Erythroblast (primary cell): ENCODE measurements around the gene ZNF554.

Source experiments
- DNase-seq, 2 experiments: peaks; one replicate each; lab custom pipeline; 2025; lab: John Stamatoyannopoulos, UW
- GATA1 ChIP-seq: IDR thresholded peaks from 2 replicates; pipeline ENCODE4 v1.6.1; 2011; ENCODE audit warnings: low read depth, mild to moderate bottlenecking, control low read depth, low read length, moderate library complexity
- POLR2A ChIP-seq: IDR thresholded peaks from 2 replicates; pipeline ENCODE4 v1.6.1; 2011; ENCODE audit warnings: mild to moderate bottlenecking, low read length

ZNF554 gene

DNA sequence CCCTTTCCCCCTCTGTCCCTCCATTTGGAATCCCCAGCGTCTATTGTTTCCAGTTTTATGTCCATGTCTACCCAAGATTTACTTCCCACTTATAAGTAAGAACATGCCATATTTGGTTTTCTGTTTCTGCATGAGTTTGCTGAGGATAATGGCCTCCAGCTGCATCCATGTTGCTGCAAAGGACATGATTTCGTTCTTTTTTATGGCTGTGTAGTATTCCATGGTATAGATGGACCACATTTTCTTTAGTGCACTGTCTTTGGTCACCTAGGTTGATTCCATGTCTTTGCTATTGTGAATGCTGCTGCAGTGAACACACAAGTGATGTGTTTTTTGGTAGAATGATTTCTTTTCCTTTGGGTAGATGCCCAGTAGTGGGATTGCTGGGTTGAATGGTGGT, 25.4 kb downstream of the ZNF554 start:
- TF ChIP-seq GATA1: no peak
- no peak for TF ChIP-seq POLR2A
- no peak for DNase-seq

DNA sequence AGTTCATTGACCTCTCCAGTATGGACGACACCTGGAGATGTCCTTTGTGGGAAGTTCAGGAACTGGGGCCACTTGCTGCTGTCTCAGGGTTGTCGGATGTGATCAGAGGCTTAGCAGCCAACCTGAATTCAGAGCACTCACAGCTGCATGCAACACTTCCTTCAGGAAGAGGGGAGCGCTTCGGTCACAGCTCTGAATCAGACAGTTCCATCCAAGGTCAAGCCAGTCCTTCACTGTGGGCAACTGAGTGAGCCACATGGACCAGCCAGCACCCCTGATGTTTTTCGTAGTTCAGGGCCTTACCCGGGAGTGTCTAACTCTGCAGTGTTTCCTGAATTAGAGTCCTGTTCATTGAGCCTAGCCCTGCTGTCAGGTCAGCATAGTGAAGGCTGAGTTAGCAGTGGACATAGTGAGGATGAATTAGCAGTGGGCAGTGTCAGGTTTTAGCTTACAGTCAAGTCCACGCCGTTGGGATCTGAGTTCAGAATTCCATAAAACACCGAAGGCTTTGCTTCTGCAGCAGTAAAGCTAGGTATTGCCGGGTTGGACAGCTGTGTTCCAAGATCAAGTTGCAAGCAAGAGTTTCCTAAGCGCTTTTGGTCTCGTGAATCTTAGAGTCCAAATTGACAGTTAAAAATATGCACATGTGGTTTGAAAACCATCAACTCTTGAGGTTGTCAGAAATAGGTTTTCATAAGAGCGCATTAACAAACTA, 26.7 kb downstream of the ZNF554 start:
- TF ChIP-seq POLR2A: no peak
- TF ChIP-seq GATA1: no peak

GRCh38 chr19:2847507-2847906, 27.8 kb downstream of the ZNF554 start:
- TF ChIP-seq POLR2A (no peak), GATA1 (no peak)
- no peak for DNase-seq

More for the DNA sequence above, 26.7 kb downstream of the ZNF554 start:
- DNase-seq: no peak

DNA sequence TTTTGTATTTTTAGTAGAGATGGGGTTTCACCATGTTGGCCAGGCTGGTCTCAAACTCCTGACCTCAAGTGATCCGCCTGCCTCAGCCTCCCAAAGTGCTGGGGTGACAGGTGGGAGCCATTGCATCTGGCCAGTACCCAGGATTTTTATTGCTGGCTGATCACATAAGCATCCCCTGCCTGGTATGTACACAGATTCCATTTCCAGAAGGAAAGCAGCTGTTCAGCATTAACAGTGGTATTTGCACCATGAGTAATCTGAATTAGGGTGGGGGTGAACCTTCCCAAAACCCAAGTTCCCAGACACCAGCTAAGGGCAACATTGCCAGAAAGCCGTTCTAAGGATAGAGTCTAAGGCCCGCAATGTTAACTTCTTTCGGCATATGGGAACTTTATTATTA, 28.9 kb downstream of the ZNF554 start:
- TF ChIP-seq GATA1 (no peak), POLR2A (no peak)
- no peak for DNase-seq

- DNase-seq: no peak
- TF ChIP-seq POLR2A: no peak
- no peak for TF ChIP-seq GATA1
These were observed 30.7 kb downstream of the ZNF554 start for GRCh38 chr19:2850256-2850925.

- no peak for DNase-seq
- TF ChIP-seq GATA1 (no peak), POLR2A (no peak)
These were observed 32.9 kb downstream of the ZNF554 start for GRCh38 chr19:2852598-2852997.

DNA sequence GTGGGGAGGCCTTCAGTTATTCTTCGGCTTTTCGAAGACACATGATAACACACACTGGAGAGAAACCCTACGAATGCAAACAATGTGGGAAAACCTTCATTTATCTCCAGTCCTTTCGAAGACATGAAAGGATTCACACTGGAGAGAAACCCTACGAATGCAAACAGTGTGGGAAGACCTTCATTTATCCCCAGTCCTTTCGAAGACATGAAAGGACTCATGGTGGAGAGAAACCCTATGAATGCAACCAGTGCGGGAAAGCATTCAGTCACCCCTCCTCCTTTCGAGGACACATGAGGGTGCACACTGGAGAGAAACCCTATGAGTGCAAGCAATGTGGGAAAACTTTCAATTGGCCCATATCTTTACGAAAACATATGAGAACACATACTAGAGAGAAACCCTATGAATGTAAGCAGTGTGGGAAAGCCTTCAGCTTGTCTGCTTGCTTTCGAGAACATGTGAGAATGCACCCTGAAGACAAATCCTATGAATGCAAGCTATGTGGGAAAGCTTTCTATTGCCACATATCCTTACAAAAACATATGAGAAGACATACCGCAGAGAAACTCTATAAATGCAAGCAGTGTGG, 33.4 kb downstream of the ZNF554 start:
- TF ChIP-seq POLR2A: no peak
- TF ChIP-seq GATA1: no peak
- no peak for DNase-seq

DNA sequence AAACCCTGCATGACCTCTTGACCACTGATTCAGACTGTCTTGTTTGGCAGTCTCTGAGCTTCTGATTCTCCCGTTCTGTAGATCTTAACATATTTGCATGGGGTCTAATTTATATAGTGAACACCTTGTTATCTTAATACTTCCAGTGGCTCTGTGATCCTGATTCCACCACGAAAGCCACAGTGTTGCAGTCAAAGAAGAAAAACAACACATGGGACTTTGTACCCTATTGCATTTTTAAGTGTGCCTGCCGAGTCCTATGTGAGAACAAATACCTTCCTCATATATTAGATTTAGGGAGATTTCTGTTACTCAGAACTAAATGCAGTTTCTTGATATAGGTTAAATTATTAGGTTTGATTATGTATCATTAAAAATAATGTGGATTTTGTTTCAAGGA, 35.2 kb downstream of the ZNF554 start:
- no peak for TF ChIP-seq POLR2A
- no peak for TF ChIP-seq GATA1
- no peak for DNase-seq

GRCh38 chr19:2856457-2857050, 36.9 kb downstream of the ZNF554 start:
- no peak for DNase-seq
- TF ChIP-seq GATA1: no peak

DNA sequence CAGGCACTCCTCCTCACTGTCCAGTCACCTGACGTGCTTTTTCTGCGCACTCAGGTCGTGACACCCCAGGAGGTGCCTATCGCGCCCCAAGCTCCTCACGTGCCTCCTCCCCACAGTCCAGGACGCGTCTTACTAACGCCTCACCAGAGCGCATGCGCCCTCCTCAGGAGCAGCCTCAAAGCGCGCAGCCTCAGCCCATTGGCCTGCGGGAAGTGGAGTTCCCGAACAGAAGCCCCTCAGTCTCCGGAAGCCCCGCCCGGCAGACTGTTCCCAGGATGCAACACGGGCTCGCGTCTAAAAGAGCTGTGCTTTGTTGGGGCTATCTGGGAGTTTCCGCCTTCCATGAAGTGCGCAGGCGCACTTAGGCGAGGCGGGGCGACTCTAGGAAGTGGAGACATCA, 39.2 kb downstream of the ZNF554 start:
- DNase-seq: no peak
- no peak for TF ChIP-seq GATA1
- no peak for TF ChIP-seq POLR2A

DNA sequence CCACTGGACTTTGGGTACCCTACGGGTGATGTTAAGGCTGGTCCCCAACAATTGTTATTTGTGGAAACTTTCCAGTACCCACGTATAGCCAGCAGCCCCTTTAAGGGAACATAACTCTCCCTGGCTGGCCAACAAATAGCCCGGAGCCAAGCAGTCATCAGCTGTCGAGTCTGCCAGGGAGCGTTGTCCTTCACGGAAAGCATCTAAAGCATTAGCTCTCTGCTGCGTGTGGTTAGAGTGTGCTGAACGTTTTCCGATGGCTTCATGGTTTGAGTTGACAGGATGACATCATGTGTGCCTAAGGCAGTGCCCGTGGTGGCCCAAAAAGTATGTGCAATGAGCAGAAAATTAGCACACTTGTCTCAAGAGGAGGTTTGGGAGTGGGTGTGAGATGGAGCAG, 44.1 kb downstream of the ZNF554 start:
- no peak for TF ChIP-seq GATA1
- TF ChIP-seq POLR2A: no peak
- no peak for DNase-seq

DNA sequence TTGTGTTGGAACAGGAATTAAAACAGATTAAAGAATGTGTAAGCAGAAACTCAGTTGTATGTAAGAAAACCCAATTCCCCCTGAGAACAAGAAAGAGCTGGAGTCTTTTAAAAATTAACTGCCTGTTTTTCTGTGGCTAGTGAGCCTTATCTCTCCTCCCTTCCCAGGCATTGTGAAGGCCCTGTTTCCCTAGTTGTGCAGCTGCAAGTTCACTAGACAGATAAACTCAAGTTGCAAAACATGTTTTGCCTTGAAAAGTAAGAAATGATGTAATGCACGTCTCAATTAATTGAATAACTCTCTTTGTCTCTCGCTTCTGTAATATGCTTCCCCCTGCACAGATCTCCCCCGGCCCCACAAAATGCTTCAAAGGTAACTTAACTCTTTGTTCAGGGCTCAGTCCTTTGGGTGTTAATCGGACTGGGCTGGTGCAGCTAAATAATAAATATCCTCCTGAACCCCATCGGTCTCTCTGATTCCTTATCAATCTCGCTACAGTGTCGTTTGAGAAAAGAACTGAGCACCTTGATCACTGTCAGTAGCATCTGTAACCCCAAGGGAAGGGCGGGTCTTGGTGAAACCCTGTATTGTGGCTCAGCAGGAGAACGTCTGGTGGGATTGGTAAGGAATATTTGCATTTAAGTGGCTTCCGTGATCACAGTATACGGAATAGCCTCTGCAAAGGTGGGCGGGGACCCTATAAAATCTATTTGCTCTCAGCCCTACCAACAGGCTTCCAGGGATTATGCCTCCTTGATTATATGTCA, 45.8 kb downstream of the ZNF554 start:
- TF ChIP-seq GATA1: no peak
- no peak for TF ChIP-seq POLR2A
- DNase-seq: peak in 1 of 2 experiments; percentile 32

DNA sequence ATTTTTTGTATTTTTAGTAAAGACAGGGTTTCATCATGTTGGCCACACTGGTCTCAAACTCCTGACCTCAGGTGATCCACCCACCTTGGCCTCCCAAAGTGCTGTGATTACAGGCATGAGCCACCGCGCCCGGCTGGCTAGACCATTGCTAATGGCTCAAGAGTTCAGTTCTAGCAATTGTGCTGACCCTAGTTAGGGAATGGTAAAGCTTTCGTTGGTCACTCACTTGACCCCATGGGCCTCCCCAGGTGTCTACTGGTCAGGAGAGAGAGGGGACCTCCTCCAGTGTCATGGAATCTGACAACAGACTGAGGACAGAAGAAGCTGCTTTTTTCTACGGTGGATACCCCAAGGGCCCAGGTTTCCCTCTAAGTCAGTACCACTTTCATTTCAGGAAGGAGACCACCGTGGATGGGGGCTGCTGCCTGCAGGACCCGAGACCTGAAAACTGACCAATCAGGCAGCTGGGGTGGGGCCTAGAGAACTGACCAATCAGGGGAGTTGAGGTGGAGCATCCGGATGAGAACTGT, 46.9 kb downstream of the ZNF554 start:
- DNase-seq: no peak
- TF ChIP-seq POLR2A (no peak), GATA1 (no peak)
